GM12878 (cell line): ENCODE data around the gene COTL1. TPM values are rescaled to one million over a fixed set of nuclear protein-coding genes. Genes with fewer than 3 reads are reported as not detected.

Experiments
- ATAC-seq: fragments of 200-7000 bp; cut with Tn5 transposase; 3 replicates; pipeline ENCODE4 v1.9.1; 2020; ENCODE audit warnings: mild to moderate bottlenecking, moderate library complexity
- BruUV-seq: library from RNA; stranded (reverse); fragments of 400-500 nt; replicated peaks from 2 replicates; lab custom pipeline; 2021; lab: Mats Ljungman, UMichigan
- CTCF ChIA-PET: fragments of 300-600 bp; sonication (Branson Sonifier 250); formaldehyde crosslinking; extraction: SDS; loops from one replicate; lab custom pipeline; 2021; ENCODE audit warnings: inconsistent platforms; lab: Yijun Ruan, JAX
- POLR2A ChIA-PET: fragments of 350-600 bp; formaldehyde crosslinking; extraction: SDS; loops from one replicate; lab custom pipeline; 2021; ENCODE audit warnings: inconsistent platforms; lab: Charles Lee
- RAD21 ChIA-PET: fragments of 300-600 bp; sonication (Branson Sonifier 250); formaldehyde crosslinking; loops from one replicate; lab custom pipeline; 2023; ENCODE audit warnings: antibody characterized with exemption; ENCODE audit not compliant: unreplicated experiment; lab: Charles Lee
- SMC1A ChIA-PET: fragments of 300-600 bp; sonication (Branson Sonifier 250); formaldehyde crosslinking; loops from one replicate; lab custom pipeline; 2023; ENCODE audit not compliant: unreplicated experiment, uncharacterized antibody; lab: Charles Lee
- DNase-seq: peaks from one replicate; pipeline ENCODE4 v3.0.0-alpha.2; 2011; ENCODE audit warnings: low read depth, low spot score
- FAIRE-seq: peaks from 3 replicates; lab custom pipeline; 2011; peaks lifted over from hg19 to GRCh38; lab: Jason Lieb, UNC
- H2AFZ ChIP-seq: 2 replicates; pipeline ENCODE4 v1.6.0; 2011; ENCODE audit warnings: low read depth, low read length, control low read depth; ENCODE audit not compliant: control insufficient read depth
- H3K27ac ChIP-seq: 2 replicates; pipeline ENCODE4 v1.5.1; 2011; ENCODE audit warnings: control low read depth; ENCODE audit not compliant: control insufficient read depth, insufficient read depth
- H3K27me3 ChIP-seq, 2 experiments: replicated peaks in 1 of 2; 2 replicates each; pipeline versions ENCODE4 v1.6.0 to v1.6.1; 2011; ENCODE audit warnings: low read length in 1 of 2; ENCODE audit not compliant: control insufficient read depth in 2 of 2, insufficient read depth in 2 of 2
- H3K36me3 ChIP-seq, 2 experiments: 2 replicates each; pipeline ENCODE4 v1.5.1; 2011; ENCODE audit warnings: low read length in 1 of 2; ENCODE audit not compliant: control insufficient read depth in 2 of 2, insufficient read depth in 2 of 2
- H3K4me1 ChIP-seq: 2 replicates; pipeline ENCODE4 v1.6.1; 2011; ENCODE audit warnings: mild to moderate bottlenecking, low read length, moderate library complexity, mixed read lengths; ENCODE audit not compliant: control insufficient read depth, insufficient read depth
- H3K4me2 ChIP-seq: 2 replicates; pipeline ENCODE4 v1.6.0; 2011; ENCODE audit warnings: control low read depth; ENCODE audit not compliant: control insufficient read depth, insufficient read depth
- H3K4me3 ChIP-seq: fragments of 200-600 bp; sonication (generic); 2 replicates; pipeline ENCODE4 v1.5.1; 2016
- H3K79me2 ChIP-seq: 2 replicates; pipeline ENCODE4 v1.6.0; 2011; ENCODE audit warnings: low read length; ENCODE audit not compliant: control insufficient read depth, insufficient read depth
- H3K9ac ChIP-seq: 2 replicates; pipeline ENCODE4 v1.8.0; 2011; ENCODE audit warnings: low read length, control low read depth, mixed read lengths; ENCODE audit not compliant: control insufficient read depth, insufficient read depth
- H3K9me3 ChIP-seq: replicated peaks from 3 replicates; pipeline ENCODE4 v1.5.1; 2011; ENCODE audit warnings: mild to moderate bottlenecking, low read length; ENCODE audit not compliant: control insufficient read depth, insufficient read depth
- H4K20me1 ChIP-seq: 2 replicates; pipeline ENCODE4 v1.6.0; 2011; ENCODE audit not compliant: control insufficient read depth, insufficient read depth
- KDM1A ChIP-seq: fragments of 200-600 bp; sonication (generic); IDR thresholded peaks from 2 replicates; pipeline ENCODE4 v1.6.1; 2016; ENCODE audit warnings: borderline replicate concordance
- LARP7 ChIP-seq: fragments of 450-650 bp; IDR thresholded peaks from 2 replicates; pipeline ENCODE4 v1.6.1; 2017; ENCODE audit warnings: mild to moderate bottlenecking
- MEF2B ChIP-seq: fragments of 450-650 bp; IDR thresholded peaks from 2 replicates; pipeline ENCODE4 v1.6.1; 2018; ENCODE audit warnings: mild to moderate bottlenecking, moderate library complexity; ENCODE audit not compliant: partially characterized antibody, poor library complexity, severe bottlenecking
- RCOR1 ChIP-seq: conservative IDR thresholded peaks from 2 replicates; pipeline ENCODE4 v1.6.1; 2012; ENCODE audit warnings: low read depth, low read length, improper control_type of control experiment
- SIX5 ChIP-seq: IDR thresholded peaks from 2 replicates; pipeline ENCODE4 v1.6.1; 2011; ENCODE audit warnings: mild to moderate bottlenecking, low read depth, low read length, moderate library complexity; ENCODE audit not compliant: severe bottlenecking
- TAF1 ChIP-seq: IDR thresholded peaks from 2 replicates; pipeline ENCODE4 v1.6.1; 2011; ENCODE audit warnings: mild to moderate bottlenecking, low read depth, low read length, borderline replicate concordance
- WGBS: methylation state at CpG from one replicate; pipeline ENCODE4 v1.1.6; 2016; ENCODE audit warnings: low lambda C conversion rate; ENCODE audit not compliant: insufficient replicate concordance, insufficient coverage; ENCODE audit errors: missing lambda C conversion rate; 5-methylcytosine and 5-hydroxymethylcytosine counted together
- in situ Hi-C: fragments of 300-500 bp; cut with MboI; formaldehyde crosslinking; loops from 9 replicates; pipeline ENCODE4 v1.14.3; 2018; ENCODE audit warnings: mixed read lengths
- intact Hi-C: fragments of 100-400 bp; cut with micrococcal nuclease; formaldehyde crosslinking; loops from one replicate; pipeline ENCODE4 v1.14.2; 2022; ENCODE audit not compliant: unreplicated experiment
- polyA plus RNA-seq, 11 experiments: library from polyadenylated mRNA; depleted of rRNA in 4 of 11; unstranded in 6 of 11; stranded (reverse) in 5 of 11; fragments of >200 nt; fragmentation: Nextera tagmentation in 4 of 11; fragmentation: Illumina TruSeq in 1 of 11; extraction: Ambion mirVana in 4 of 11; extraction: Trizol in 1 of 11; gene quantifications; 1 replicate in 1 of 11; 2 replicates in 10 of 11; pipeline versions ENCODE4 v1.2.1 to v1.2.3, GENCODE V29; 2011 to 2016; ENCODE audit warnings: inconsistent platforms in 2 of 11, missing spikeins in 2 of 11, low read depth in 1 of 11
- total RNA-seq, 4 experiments: library from RNA; depleted of rRNA in 3 of 4; stranded (reverse); fragments of >200 nt in 3 of 4; fragmentation: Illumina TruSeq in 1 of 4; extraction: Trizol in 1 of 4; gene quantifications; 2 replicates each; pipeline versions ENCODE4 v1.2.1 to v1.2.3, GENCODE V29; 2013 to 2021
- TF ChIP-seq, protein P1 (sequence below): fragments of 450-650 bp; IDR thresholded peaks from 2 replicates; pipeline ENCODE4 v1.6.1; 2016; ENCODE audit warnings: mild to moderate bottlenecking, moderate library complexity, borderline replicate concordance
- TF ChIP-seq, protein P2 (sequence below): fragments of 450-650 bp; IDR thresholded peaks from 2 replicates; pipeline ENCODE4 v1.6.1; 2017; ENCODE audit warnings: mild to moderate bottlenecking, moderate library complexity
- TF ChIP-seq, protein P3 (sequence below): IDR thresholded peaks from 2 replicates; pipeline ENCODE4 v1.6.1; 2012; ENCODE audit warnings: improper control_type of control experiment, low read depth, low read length; ENCODE audit not compliant: insufficient replicate concordance

COTL1 gene
- total and polyA plus RNA-seq, 10 of the 15 experiments (the other 5 are each of a cell fraction or from before 2014, with no cell fraction given): 140 to 894 (median 330) TPM

DNA sequence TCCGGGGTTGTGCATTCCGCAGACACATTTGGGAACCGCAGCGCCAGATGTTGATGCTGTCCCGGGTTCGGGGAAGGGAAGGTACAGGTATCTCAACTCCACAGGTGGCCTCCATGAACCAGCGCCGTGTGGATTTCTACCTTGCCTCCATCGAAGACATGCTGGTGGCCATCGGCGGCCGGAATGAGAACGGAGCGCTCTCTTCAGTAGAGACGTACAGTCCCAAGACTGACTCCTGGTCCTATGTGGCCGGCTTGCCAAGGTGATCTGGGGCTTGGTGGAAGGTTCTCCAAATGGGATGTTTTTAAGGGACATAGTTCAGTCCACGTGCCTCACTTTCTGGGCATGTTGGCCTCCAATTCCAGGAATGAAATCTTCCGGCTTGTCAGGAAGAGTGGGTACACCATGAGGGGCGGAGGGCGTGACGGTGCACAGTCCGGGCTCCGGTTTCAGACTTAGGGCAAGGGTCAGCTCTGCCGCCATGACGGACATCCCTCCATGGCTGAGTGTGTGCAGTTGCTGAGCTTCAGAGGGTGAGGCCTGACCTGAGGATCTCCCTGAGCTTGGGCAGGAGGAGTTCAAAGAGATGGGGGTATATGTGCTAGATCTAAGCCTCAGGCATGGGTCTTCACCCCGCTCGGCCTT, 41.9 kb upstream of the COTL1 start:
- POLR2A ChIA-PET: no interaction called here
- H3K4me2 ChIP-seq: no peak overlapping the region
- peaks cover 28 to 42% of the 10 kb centered on the region in 2 experiments for H3K36me3 ChIP-seq
- SMC1A ChIA-PET: interaction anchor here (0.6 kb wide), 1 partner anchor 50 kb away, joined by 3 read pairs; no protein-coding TSS in a partner anchor
- H3K27ac ChIP-seq: no peak overlapping the region
- H3K27me3 ChIP-seq: no peaks in the 10 kb centered on the region
- CTCF ChIA-PET: interaction anchor here (5.2 kb wide), 1 partner anchor 13 kb away, joined by 50 read pairs; no protein-coding TSS in a partner anchor
- RAD21 ChIA-PET: no interaction called here
- in situ Hi-C loops (no loop called here), intact Hi-C loops (no loop called here)
- H4K20me1 ChIP-seq: no peaks in the 10 kb centered on the region
- FAIRE-seq (no peak), ATAC-seq (no peak), DNase-seq (no peak)
- no peak for TF ChIP-seq SIX5
- no peak for TF ChIP-seq MEF2B
- TF ChIP-seq, protein P1, sequence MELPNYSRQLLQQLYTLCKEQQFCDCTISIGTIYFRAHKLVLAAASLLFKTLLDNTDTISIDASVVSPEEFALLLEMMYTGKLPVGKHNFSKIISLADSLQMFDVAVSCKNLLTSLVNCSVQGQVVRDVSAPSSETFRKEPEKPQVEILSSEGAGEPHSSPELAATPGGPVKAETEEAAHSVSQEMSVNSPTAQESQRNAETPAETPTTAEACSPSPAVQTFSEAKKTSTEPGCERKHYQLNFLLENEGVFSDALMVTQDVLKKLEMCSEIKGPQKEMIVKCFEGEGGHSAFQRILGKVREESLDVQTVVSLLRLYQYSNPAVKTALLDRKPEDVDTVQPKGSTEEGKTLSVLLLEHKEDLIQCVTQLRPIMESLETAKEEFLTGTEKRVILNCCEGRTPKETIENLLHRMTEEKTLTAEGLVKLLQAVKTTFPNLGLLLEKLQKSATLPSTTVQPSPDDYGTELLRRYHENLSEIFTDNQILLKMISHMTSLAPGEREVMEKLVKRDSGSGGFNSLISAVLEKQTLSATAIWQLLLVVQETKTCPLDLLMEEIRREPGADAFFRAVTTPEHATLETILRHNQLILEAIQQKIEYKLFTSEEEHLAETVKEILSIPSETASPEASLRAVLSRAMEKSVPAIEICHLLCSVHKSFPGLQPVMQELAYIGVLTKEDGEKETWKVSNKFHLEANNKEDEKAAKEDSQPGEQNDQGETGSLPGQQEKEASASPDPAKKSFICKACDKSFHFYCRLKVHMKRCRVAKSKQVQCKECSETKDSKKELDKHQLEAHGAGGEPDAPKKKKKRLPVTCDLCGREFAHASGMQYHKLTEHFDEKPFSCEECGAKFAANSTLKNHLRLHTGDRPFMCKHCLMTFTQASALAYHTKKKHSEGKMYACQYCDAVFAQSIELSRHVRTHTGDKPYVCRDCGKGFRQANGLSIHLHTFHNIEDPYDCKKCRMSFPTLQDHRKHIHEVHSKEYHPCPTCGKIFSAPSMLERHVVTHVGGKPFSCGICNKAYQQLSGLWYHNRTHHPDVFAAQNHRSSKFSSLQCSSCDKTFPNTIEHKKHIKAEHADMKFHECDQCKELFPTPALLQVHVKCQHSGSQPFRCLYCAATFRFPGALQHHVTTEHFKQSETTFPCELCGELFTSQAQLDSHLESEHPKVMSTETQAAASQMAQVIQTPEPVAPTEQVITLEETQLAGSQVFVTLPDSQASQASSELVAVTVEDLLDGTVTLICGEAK: no peak
- TF ChIP-seq, protein P2, sequence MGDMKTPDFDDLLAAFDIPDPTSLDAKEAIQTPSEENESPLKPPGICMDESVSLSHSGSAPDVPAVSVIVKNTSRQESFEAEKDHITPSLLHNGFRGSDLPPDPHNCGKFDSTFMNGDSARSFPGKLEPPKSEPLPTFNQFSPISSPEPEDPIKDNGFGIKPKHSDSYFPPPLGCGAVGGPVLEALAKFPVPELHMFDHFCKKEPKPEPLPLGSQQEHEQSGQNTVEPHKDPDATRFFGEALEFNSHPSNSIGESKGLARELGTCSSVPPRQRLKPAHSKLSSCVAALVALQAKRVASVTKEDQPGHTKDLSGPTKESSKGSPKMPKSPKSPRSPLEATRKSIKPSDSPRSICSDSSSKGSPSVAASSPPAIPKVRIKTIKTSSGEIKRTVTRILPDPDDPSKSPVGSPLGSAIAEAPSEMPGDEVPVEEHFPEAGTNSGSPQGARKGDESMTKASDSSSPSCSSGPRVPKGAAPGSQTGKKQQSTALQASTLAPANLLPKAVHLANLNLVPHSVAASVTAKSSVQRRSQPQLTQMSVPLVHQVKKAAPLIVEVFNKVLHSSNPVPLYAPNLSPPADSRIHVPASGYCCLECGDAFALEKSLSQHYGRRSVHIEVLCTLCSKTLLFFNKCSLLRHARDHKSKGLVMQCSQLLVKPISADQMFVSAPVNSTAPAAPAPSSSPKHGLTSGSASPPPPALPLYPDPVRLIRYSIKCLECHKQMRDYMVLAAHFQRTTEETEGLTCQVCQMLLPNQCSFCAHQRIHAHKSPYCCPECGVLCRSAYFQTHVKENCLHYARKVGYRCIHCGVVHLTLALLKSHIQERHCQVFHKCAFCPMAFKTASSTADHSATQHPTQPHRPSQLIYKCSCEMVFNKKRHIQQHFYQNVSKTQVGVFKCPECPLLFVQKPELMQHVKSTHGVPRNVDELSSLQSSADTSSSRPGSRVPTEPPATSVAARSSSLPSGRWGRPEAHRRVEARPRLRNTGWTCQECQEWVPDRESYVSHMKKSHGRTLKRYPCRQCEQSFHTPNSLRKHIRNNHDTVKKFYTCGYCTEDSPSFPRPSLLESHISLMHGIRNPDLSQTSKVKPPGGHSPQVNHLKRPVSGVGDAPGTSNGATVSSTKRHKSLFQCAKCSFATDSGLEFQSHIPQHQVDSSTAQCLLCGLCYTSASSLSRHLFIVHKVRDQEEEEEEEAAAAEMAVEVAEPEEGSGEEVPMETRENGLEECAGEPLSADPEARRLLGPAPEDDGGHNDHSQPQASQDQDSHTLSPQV: no peak
- no peak for TF ChIP-seq KDM1A
- no peak for TF ChIP-seq LARP7
- no peak for TF ChIP-seq TAF1
- TF ChIP-seq RCOR1: no peak
- TF ChIP-seq, protein P3, sequence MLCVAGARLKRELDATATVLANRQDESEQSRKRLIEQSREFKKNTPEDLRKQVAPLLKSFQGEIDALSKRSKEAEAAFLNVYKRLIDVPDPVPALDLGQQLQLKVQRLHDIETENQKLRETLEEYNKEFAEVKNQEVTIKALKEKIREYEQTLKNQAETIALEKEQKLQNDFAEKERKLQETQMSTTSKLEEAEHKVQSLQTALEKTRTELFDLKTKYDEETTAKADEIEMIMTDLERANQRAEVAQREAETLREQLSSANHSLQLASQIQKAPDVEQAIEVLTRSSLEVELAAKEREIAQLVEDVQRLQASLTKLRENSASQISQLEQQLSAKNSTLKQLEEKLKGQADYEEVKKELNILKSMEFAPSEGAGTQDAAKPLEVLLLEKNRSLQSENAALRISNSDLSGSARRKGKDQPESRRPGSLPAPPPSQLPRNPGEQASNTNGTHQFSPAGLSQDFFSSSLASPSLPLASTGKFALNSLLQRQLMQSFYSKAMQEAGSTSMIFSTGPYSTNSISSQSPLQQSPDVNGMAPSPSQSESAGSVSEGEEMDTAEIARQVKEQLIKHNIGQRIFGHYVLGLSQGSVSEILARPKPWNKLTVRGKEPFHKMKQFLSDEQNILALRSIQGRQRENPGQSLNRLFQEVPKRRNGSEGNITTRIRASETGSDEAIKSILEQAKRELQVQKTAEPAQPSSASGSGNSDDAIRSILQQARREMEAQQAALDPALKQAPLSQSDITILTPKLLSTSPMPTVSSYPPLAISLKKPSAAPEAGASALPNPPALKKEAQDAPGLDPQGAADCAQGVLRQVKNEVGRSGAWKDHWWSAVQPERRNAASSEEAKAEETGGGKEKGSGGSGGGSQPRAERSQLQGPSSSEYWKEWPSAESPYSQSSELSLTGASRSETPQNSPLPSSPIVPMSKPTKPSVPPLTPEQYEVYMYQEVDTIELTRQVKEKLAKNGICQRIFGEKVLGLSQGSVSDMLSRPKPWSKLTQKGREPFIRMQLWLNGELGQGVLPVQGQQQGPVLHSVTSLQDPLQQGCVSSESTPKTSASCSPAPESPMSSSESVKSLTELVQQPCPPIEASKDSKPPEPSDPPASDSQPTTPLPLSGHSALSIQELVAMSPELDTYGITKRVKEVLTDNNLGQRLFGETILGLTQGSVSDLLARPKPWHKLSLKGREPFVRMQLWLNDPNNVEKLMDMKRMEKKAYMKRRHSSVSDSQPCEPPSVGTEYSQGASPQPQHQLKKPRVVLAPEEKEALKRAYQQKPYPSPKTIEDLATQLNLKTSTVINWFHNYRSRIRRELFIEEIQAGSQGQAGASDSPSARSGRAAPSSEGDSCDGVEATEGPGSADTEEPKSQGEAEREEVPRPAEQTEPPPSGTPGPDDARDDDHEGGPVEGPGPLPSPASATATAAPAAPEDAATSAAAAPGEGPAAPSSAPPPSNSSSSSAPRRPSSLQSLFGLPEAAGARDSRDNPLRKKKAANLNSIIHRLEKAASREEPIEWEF: no peak
- H3K4me1 ChIP-seq: peaks cover 22% of the 10 kb centered on the region
- no peak overlapping the region for H3K9ac ChIP-seq
- 97% methylated on average over 27 of the region's 27 CpGs for WGBS
- H3K9me3 ChIP-seq: no peaks in the 10 kb centered on the region
- no TSS peak for BruUV-seq
- H2AFZ ChIP-seq: no peak overlapping the region
- H3K79me2 ChIP-seq: peaks cover 3% of the 10 kb centered on the region
- no peak overlapping the region for H3K4me3 ChIP-seq
